Measurements from ENCODE around the gene HNF4A. TPM values are rescaled to one million over a fixed set of nuclear protein-coding genes. Genes with fewer than 3 reads are reported as not detected.

The HNF4A gene
- total and polyA plus RNA-seq, 2 donors (not counting 3 experiments of a cell fraction or from before 2014, with no cell fraction given): not detected

- POLR2A ChIA-PET: no interaction called here
- H3K27ac ChIP-seq (ENCODE audit: insufficient read depth, low read depth, low read length): no peak overlapping the region
- no TSS peak for BruUV-seq (replicated peaks)
Observed at GRCh38 chr20:44437497-44437896, 82.0 kb downstream of the HNF4A start.

More at GRCh38 chr20:44437497-44437896, 82.0 kb downstream of the HNF4A start:
- no peak overlapping the region for H2AFZ ChIP-seq (ENCODE audit: low read depth, low read length)
- FAIRE-seq (no peak), DNase-seq (ENCODE audit: low read depth, low spot score) (no peak)
- peaks cover 2 to 3% of the 10 kb centered on the region in 2 experiments for H3K27me3 ChIP-seq (ENCODE audit: control insufficient read depth in 2 of 2, insufficient read depth in 2 of 2, low read length in 2 of 2)
- no peak overlapping the region for H3K4me2 ChIP-seq (ENCODE audit: insufficient read depth, low read length)
- no peaks in the 10 kb centered on the region for H3K4me1 ChIP-seq (ENCODE audit: control insufficient read depth, extremely low read depth, insufficient read depth, low read length)
- no peak overlapping the region for H3K4me3 ChIP-seq (replicated peaks in 1 of 3; ENCODE audit: insufficient read depth in 1 of 3, low read depth in 1 of 3, low read length in 3 of 3)
- dilution Hi-C loops (cut with MboI; ENCODE audit: extremely low pct_ligation_motif_present, low sequenced_read_pairs) (no loop called here), intact Hi-C loops (cut with micrococcal nuclease) (no loop called here)
- CTCF ChIA-PET: no interaction called here
- H3K36me3 ChIP-seq (ENCODE audit: control insufficient read depth in 2 of 2, extremely low read depth in 1 of 2, insufficient read depth in 2 of 2, low read length in 2 of 2): no peaks in the 10 kb centered on the region
- no peaks in the 10 kb centered on the region for H3K9me1 ChIP-seq (replicated peaks; ENCODE audit: control insufficient read depth, extremely low read depth, insufficient read depth, low read length)
- TF ChIP-seq MYC (IDR thresholded peaks at IDR 0.05; ENCODE audit: low read depth, low read length) (no peak), GATA2 (IDR thresholded peaks at IDR 0.05; ENCODE audit: insufficient read depth, insufficient read length, low read depth, low read length) (no peak), MAX (IDR thresholded peaks at IDR 0.05; ENCODE audit: insufficient read depth, insufficient read length) (no peak), FOS (IDR thresholded peaks at IDR 0.05; ENCODE audit: borderline replicate concordance, insufficient read depth, low read length) (no peak), POLR2AphosphoS5 (IDR thresholded peaks at IDR 0.05; ENCODE audit: insufficient read depth, low read depth, low read length) (no peak), JUN (IDR thresholded peaks at IDR 0.05; ENCODE audit: borderline replicate concordance, insufficient read depth, insufficient read length, low read depth) (no peak), EZH2 (IDR thresholded peaks at IDR 0.05; ENCODE audit: borderline replicate concordance, low read depth, low read length, severe bottlenecking) (no peak), CTCF (IDR thresholded peaks at IDR 0.05; ENCODE audit: extremely low read depth in 1 of 2, insufficient read depth in 1 of 2, low read depth in 1 of 2, low read length in 2 of 2) (no peak), POLR2A (IDR thresholded peaks at IDR 0.05; ENCODE audit: low read depth, low read length) (no peak)
- H3K79me2 ChIP-seq (ENCODE audit: control insufficient read depth, insufficient read depth, low read length): no peaks in the 10 kb centered on the region
- H4K20me1 ChIP-seq (replicated peaks; ENCODE audit: control insufficient read depth, extremely low read depth, insufficient read depth, low read length): no peaks in the 10 kb centered on the region
- H3K9ac ChIP-seq (replicated peaks; ENCODE audit: extremely low read depth, insufficient read depth, low read length): no peak overlapping the region
- H3K9me3 ChIP-seq (replicated peaks; ENCODE audit: control insufficient read depth, insufficient read depth, low read length): no peaks in the 10 kb centered on the region
